IMR-90 (cell line): ENCODE results near the gene GPBAR1. TPM values are rescaled to one million over a fixed set of nuclear protein-coding genes. Genes with fewer than 3 reads are reported as not detected.

ENCODE experiments used
- ATAC-seq: fragments of 200-7000 bp; cut with Tn5 transposase; 2 replicates; pipeline ENCODE4 v1.9.1; 2020; ENCODE audit warnings: low read depth, mild to moderate bottlenecking, moderate library complexity
- BruUV-seq: library from RNA; stranded (reverse); fragments of 400-500 nt; replicated peaks from 2 replicates; lab custom pipeline; 2021; lab: Mats Ljungman, UMichigan
- CTCF ChIA-PET: fragments of 300-600 bp; formaldehyde crosslinking; extraction: SDS; loops from one replicate; lab custom pipeline; 2021; ENCODE audit warnings: antibody characterized with exemption; lab: Yijun Ruan, JAX
- POLR2A ChIA-PET: fragments of 300-600 bp; sonication (Branson Sonifier 250); formaldehyde crosslinking; loops from one replicate; lab custom pipeline; 2022; ENCODE audit warnings: antibody characterized with exemption; ENCODE audit not compliant: unreplicated experiment; lab: Charles Lee
- DNase-seq: peaks from one replicate; pipeline ENCODE4 v3.0.0; 2013
- H2AFZ ChIP-seq: replicated peaks from 2 replicates; pipeline ENCODE3; 2013; ENCODE audit warnings: low read length, mild to moderate bottlenecking; ENCODE audit not compliant: poor library complexity
- H2AK5ac ChIP-seq: 2 replicates; pipeline ENCODE4 v1.6.1; 2013; ENCODE audit warnings: low read depth, low read length, inconsistent platforms
- H2AK9ac ChIP-seq: replicated peaks from 2 replicates; pipeline ENCODE3; 2013; ENCODE audit warnings: mild to moderate bottlenecking, low read depth, low read length, moderate library complexity; ENCODE audit not compliant: poor library complexity
- H2BK120ac ChIP-seq: 2 replicates; pipeline ENCODE4 v1.6.1; 2013; ENCODE audit warnings: low read depth, low read length, inconsistent platforms
- H2BK15ac ChIP-seq: 3 replicates; pipeline ENCODE4 v1.6.1; 2013; ENCODE audit warnings: low read depth, low read length, inconsistent platforms
- H2BK20ac ChIP-seq: 2 replicates; pipeline ENCODE4 v1.6.1; 2013; ENCODE audit warnings: low read depth, mild to moderate bottlenecking, inconsistent platforms, low read length, moderate library complexity
- H2BK5ac ChIP-seq: 2 replicates; pipeline ENCODE4 v1.6.1; 2013; ENCODE audit warnings: mild to moderate bottlenecking, low read depth, low read length, inconsistent platforms; ENCODE audit not compliant: poor library complexity, severe bottlenecking
- H3K14ac ChIP-seq: replicated peaks from 2 replicates; pipeline ENCODE4 v1.6.1; 2013; ENCODE audit warnings: low read depth, low read length, inconsistent platforms
- H3K18ac ChIP-seq: 2 replicates; pipeline ENCODE4 v1.6.1; 2013; ENCODE audit warnings: low read depth, low read length, control low read depth
- H3K23ac ChIP-seq: 2 replicates; pipeline ENCODE4 v1.6.1; 2013; ENCODE audit warnings: low read depth, low read length, inconsistent platforms
- H3K27ac ChIP-seq: 2 replicates; pipeline ENCODE4 v1.5.1; 2013; ENCODE audit warnings: mild to moderate bottlenecking, control low read depth, low read length; ENCODE audit not compliant: insufficient read depth
- H3K27me3 ChIP-seq: 2 replicates; pipeline ENCODE4 v1.6.1; 2013; ENCODE audit warnings: low read length; ENCODE audit not compliant: control insufficient read depth, insufficient read depth
- H3K36me3 ChIP-seq: 2 replicates; pipeline ENCODE4 v1.6.1; 2013; ENCODE audit warnings: low read length, mixed read lengths; ENCODE audit not compliant: control insufficient read depth, insufficient read depth
- H3K4ac ChIP-seq: 2 replicates; pipeline ENCODE4 v1.6.1; 2013; ENCODE audit warnings: low read depth, low read length, inconsistent platforms
- H3K4me1 ChIP-seq: 2 replicates; pipeline ENCODE4 v1.6.1; 2013; ENCODE audit warnings: low read length, mixed read lengths; ENCODE audit not compliant: control insufficient read depth, insufficient read depth
- H3K4me2 ChIP-seq: 2 replicates; pipeline ENCODE4 v1.6.1; 2013; ENCODE audit warnings: low read depth, mild to moderate bottlenecking, control low read depth, low read length, moderate library complexity
- H3K4me3 ChIP-seq: 2 replicates; pipeline ENCODE4 v1.5.1; 2013; ENCODE audit warnings: low read depth, mild to moderate bottlenecking, control low read depth, low read length, moderate library complexity; ENCODE audit not compliant: insufficient read depth
- H3K56ac ChIP-seq: 2 replicates; pipeline ENCODE4 v1.6.1; 2013; ENCODE audit warnings: low read length, inconsistent platforms; ENCODE audit not compliant: insufficient read depth; ENCODE audit errors: extremely low read depth
- H3K79me1 ChIP-seq, 2 experiments: 2 replicates each; pipeline ENCODE4 v1.6.1; 2013; ENCODE audit warnings: low read length in 2 of 2, inconsistent platforms in 1 of 2, low read depth in 1 of 2
- H3K9ac ChIP-seq: 2 replicates; pipeline ENCODE4 v1.6.1; 2013; ENCODE audit warnings: low read depth, low read length, control low read depth
- H3K9me1 ChIP-seq: 2 replicates; pipeline ENCODE4 v1.6.1; 2013; ENCODE audit warnings: low read length, inconsistent platforms; ENCODE audit not compliant: insufficient read depth
- H3K9me3 ChIP-seq: 2 replicates; pipeline ENCODE4 v1.6.1; 2013; ENCODE audit warnings: low read length; ENCODE audit not compliant: control insufficient read depth, insufficient read depth
- H4K20me1 ChIP-seq: 2 replicates; pipeline ENCODE4 v1.6.1; 2013; ENCODE audit warnings: low read length, inconsistent platforms; ENCODE audit not compliant: insufficient read depth
- H4K5ac ChIP-seq: 2 replicates; pipeline ENCODE4 v1.6.1; 2013; ENCODE audit warnings: mild to moderate bottlenecking, low read depth, low read length, control low read depth
- H4K8ac ChIP-seq, 2 experiments: 2 replicates each; pipeline ENCODE4 v1.6.1; 2013; ENCODE audit warnings: low read depth in 2 of 2, low read length in 2 of 2, control low read depth in 1 of 2, inconsistent platforms in 1 of 2
- H4K91ac ChIP-seq: 2 replicates; pipeline ENCODE4 v1.6.1; 2013; ENCODE audit warnings: low read depth, low read length, inconsistent platforms; ENCODE audit not compliant: insufficient read depth
- BHLHE40 ChIP-seq: fragments of 150-350 bp; IDR thresholded peaks from 2 replicates; pipeline ENCODE4 v1.6.1; 2016; ENCODE audit warnings: mild to moderate bottlenecking, low read depth, low read length
- CEBPB ChIP-seq: IDR thresholded peaks from 2 replicates; pipeline ENCODE4 v1.6.1; 2012; ENCODE audit warnings: low read depth, low read length, improper control_type of control experiment
- CHD1 ChIP-seq: IDR thresholded peaks from 2 replicates; pipeline ENCODE4 v1.6.1; 2012; ENCODE audit warnings: low read depth, low read length, improper control_type of control experiment
- CTCF ChIP-seq: conservative IDR thresholded peaks from 2 replicates; pipeline ENCODE4 v1.5.1; 2012; ENCODE audit warnings: mild to moderate bottlenecking, low read depth, low read length, improper control_type of control experiment
- ELK1 ChIP-seq: fragments of 150-350 bp; IDR thresholded peaks from 2 replicates; pipeline ENCODE4 v1.6.1; 2016; ENCODE audit warnings: low read depth, mild to moderate bottlenecking, low read length, moderate library complexity, borderline replicate concordance
- MAFK ChIP-seq: IDR thresholded peaks from 2 replicates; pipeline ENCODE4 v1.6.1; 2012; ENCODE audit warnings: low read depth, low read length, improper control_type of control experiment
- MXI1 ChIP-seq: IDR thresholded peaks from 2 replicates; pipeline ENCODE4 v1.6.1; 2012; ENCODE audit warnings: low read depth, mild to moderate bottlenecking, low read length, moderate library complexity, borderline replicate concordance
- NFE2L2 ChIP-seq: fragments of 150-350 bp; IDR thresholded peaks from 2 replicates; pipeline ENCODE4 v1.6.1; 2016; ENCODE audit warnings: low read depth, mild to moderate bottlenecking, low read length
- POLR2A ChIP-seq: IDR thresholded peaks from 2 replicates; pipeline ENCODE4 v1.6.1; 2012; ENCODE audit warnings: mild to moderate bottlenecking, low read depth, low read length
- RAD21 ChIP-seq: IDR thresholded peaks from 2 replicates; pipeline ENCODE4 v1.6.1; 2012; ENCODE audit warnings: low read length, improper control_type of control experiment
- RCOR1 ChIP-seq: IDR thresholded peaks from 2 replicates; pipeline ENCODE4 v1.6.1; 2012; ENCODE audit warnings: mild to moderate bottlenecking, low read length, improper control_type of control experiment; ENCODE audit not compliant: insufficient replicate concordance
- SMC3 ChIP-seq: fragments of 150-350 bp; IDR thresholded peaks from 2 replicates; pipeline ENCODE4 v1.6.1; 2016; ENCODE audit warnings: low read depth, mild to moderate bottlenecking, antibody characterized with exemption, low read length, moderate library complexity
- USF2 ChIP-seq: fragments of 150-350 bp; IDR thresholded peaks from 2 replicates; pipeline ENCODE4 v1.6.1; 2017; ENCODE audit warnings: mild to moderate bottlenecking, antibody characterized with exemption, low read length, low read depth
- WGBS, 2 experiments: methylation state at CpG; one replicate each; pipeline versions ENCODE4 v1.1.5 to v1.1.7; 2013; ENCODE audit warnings: missing lambda C conversion rate in 2 of 2; ENCODE audit not compliant: insufficient read length in 1 of 2; ENCODE audit errors: extremely low coverage in 2 of 2; 5-methylcytosine and 5-hydroxymethylcytosine counted together
- dilution Hi-C: fragments of 300-500 bp; cut with HindIII; formaldehyde crosslinking; loops from one replicate; pipeline ENCODE4 v1.14.3; 2018; ENCODE audit warnings: low sequenced_read_pairs; ENCODE audit not compliant: unreplicated experiment
- in situ Hi-C: fragments of 300-500 bp; cut with MboI; formaldehyde crosslinking; loops from 3 replicates; pipeline ENCODE4 v1.14.3; 2019; ENCODE audit warnings: low sequenced_read_pairs, inconsistent platforms, mixed read lengths
- intact Hi-C: fragments of 100-400 bp; cut with micrococcal nuclease; formaldehyde crosslinking; loops from 2 replicates; pipeline ENCODE4 v1.10.0; 2022
- polyA plus RNA-seq, 3 experiments: library from polyadenylated mRNA; depleted of rRNA; stranded (reverse); fragments of >200 nt; gene quantifications; 2 replicates each; pipeline ENCODE4 v1.2.3, GENCODE V29; 2012; ENCODE audit warnings: low replicate concordance in 1 of 3
- total RNA-seq: library from RNA; depleted of rRNA; stranded (reverse); fragments of >200 nt; gene quantifications from 2 replicates; pipeline ENCODE4 v1.2.3, GENCODE V29; 2012

GPBAR1 gene
- total and polyA plus RNA-seq, 2 of the 4 experiments (the other 2 are of a cell fraction) = under 0.01 to 0.21 TPM

GRCh38 chr2:218312267-218312756, 51.5 kb downstream of the GPBAR1 start:
- Histone ChIP-seq H3K4me1 (peaks cover 8% of the 10 kb centered on the region), H2BK120ac (no peak overlapping the region), H3K4me3 (no peak overlapping the region), H3K56ac (no peak overlapping the region), H3K9ac (no peak overlapping the region), H3K27me3 (no peaks in the 10 kb centered on the region), H4K5ac (no peak overlapping the region), H4K8ac (no peak overlapping the region), H2AK9ac (no peak overlapping the region), H3K36me3 (no peaks in the 10 kb centered on the region), H2BK5ac (no peak overlapping the region), H3K9me3 (no peaks in the 10 kb centered on the region), H3K4ac (no peak overlapping the region), H3K27ac (no peak overlapping the region), H2BK20ac (no peak overlapping the region), H2BK15ac (no peak overlapping the region), H3K23ac (no peak overlapping the region), H2AFZ (no peak overlapping the region), H4K20me1 (no peaks in the 10 kb centered on the region), H3K4me2 (no peak overlapping the region), H3K14ac (no peak overlapping the region), H3K79me1 (no peaks in the 10 kb centered on the region), H3K18ac (no peak overlapping the region), H2AK5ac (no peak overlapping the region), H3K9me1 (0 out of 2 replicates have a peak, but pooled peaks cover 8% of the 10 kb centered on the region), H4K91ac (no peak overlapping the region)
- ChIA-PET CTCF (interaction anchor here (0.6 to 1.0 kb wide), 4 partner anchors 10 to 564 kb away, joined by 3 to 6 read pairs (median 4); partner anchors contain the start of gene CATIP), POLR2A (interaction anchor here (0.6 kb wide), 1 partner anchor 47 kb away, joined by 4 read pairs; no protein-coding TSS in a partner anchor)
- ATAC-seq (peak; percentile 87), DNase-seq (no peak)
- in situ Hi-C loops = loop anchor here (5.0 kb wide), 1 partner anchor 40 kb away; no protein-coding TSS in a partner anchor
- BruUV-seq = no TSS peak
- TF ChIP-seq POLR2A (no peak), CTCF (no peak), SMC3 (no peak), USF2 (no peak), NFE2L2 (no peak), CHD1 (no peak), RCOR1 (no peak), MAFK (no peak), ELK1 (no peak), CEBPB (no peak), MXI1 (no peak), RAD21 (no peak), BHLHE40 (no peak)
- dilution Hi-C loops = no loop called here
- intact Hi-C loops = no loop called here
- WGBS, 2 experiments = no CpG with 5 or more reads among the region's 2 CpGs
